ENCODE data around the gene LATS2.

LATS2 gene

GRCh38 chr13:21013682-21014038, 47.7 kb downstream of the LATS2 start:
- DNase-seq: no peak

GRCh38 chr13:21012841-21013681, 48.3 kb downstream of the LATS2 start:
- no peak for DNase-seq

- DNase-seq: no peak
Observed at GRCh38 chr13:21012211-21012610, 49.2 kb downstream of the LATS2 start.

- no peak for DNase-seq
Observed at GRCh38 chr13:21011378-21011777, 50.0 kb downstream of the LATS2 start.

- no peak for DNase-seq
Observed at GRCh38 chr13:21010621-21011020, 50.8 kb downstream of the LATS2 start.

GRCh38 chr13:21009036-21009435, 52.4 kb downstream of the LATS2 start:
- DNase-seq: no peak

- no peak for DNase-seq
Observed at GRCh38 chr13:21008026-21008425, 53.4 kb downstream of the LATS2 start.

GRCh38 chr13:21006141-21007005, 55.0 kb downstream of the LATS2 start:
- DNase-seq: no peak

- DNase-seq: no peak
Observed at GRCh38 chr13:21005193-21005592, 56.2 kb downstream of the LATS2 start.

- DNase-seq: no peak
Observed at GRCh38 chr13:21001471-21001870, 59.9 kb downstream of the LATS2 start.

- no peak for DNase-seq
Observed at GRCh38 chr13:21000647-21001046, 60.7 kb downstream of the LATS2 start.

GRCh38 chr13:20998649-20999415, 62.6 kb downstream of the LATS2 start:
- no peak for DNase-seq

- no peak for DNase-seq
Observed at GRCh38 chr13:20997301-20998161, 63.9 kb downstream of the LATS2 start.

GRCh38 chr13:20995245-20995838, 66.0 kb downstream of the LATS2 start:
- no peak for DNase-seq

- no peak for DNase-seq
Observed at GRCh38 chr13:20994441-20994821, 67.0 kb downstream of the LATS2 start.

GRCh38 chr13:20993661-20994440, 67.5 kb downstream of the LATS2 start:
- DNase-seq: no peak

GRCh38 chr13:20993211-20993610, 68.2 kb downstream of the LATS2 start:
- no peak for DNase-seq

GRCh38 chr13:20991741-20992520, 69.5 kb downstream of the LATS2 start:
- no peak for DNase-seq

GRCh38 chr13:20990910-20991525, 70.4 kb downstream of the LATS2 start:
- no peak for DNase-seq
